Testis (tissue), 2 donors: ENCODE data around the gene ZBTB43.

Source experiments
- CTCF ChIP-seq, 3 experiments: fragments of 450-650 bp in 2 of 3; fragments of 200-600 bp in 1 of 3; sonication (generic) in 1 of 3; IDR thresholded peaks; one replicate each; pipeline ENCODE4 v1.5.1; 2016 to 2019; ENCODE audit warnings: antibody characterized with exemption in 3 of 3, mild to moderate bottlenecking in 2 of 3, moderate library complexity in 1 of 3
- POLR2A ChIP-seq: fragments of 450-650 bp; IDR thresholded peaks from one replicate; pipeline ENCODE4 v1.6.1; 2017; ENCODE audit warnings: antibody characterized with exemption, mild to moderate bottlenecking, moderate library complexity

GRCh38 chr9:126797903-126798302, 6.9 kb upstream of the ZBTB43 start:
- TF ChIP-seq CTCF (IDR thresholded peaks at IDR 0.05) (no peak), POLR2A (no peak)
